Esophagus (tissue), 2 donors: ENCODE results near the gene DAPK2. TPM values are rescaled to one million over a fixed set of nuclear protein-coding genes. Genes with fewer than 3 reads are reported as not detected.
A peak's percentile ranks its signal among the peaks of the same experiment; 100 is the strongest.

Experiments
- H3K27ac ChIP-seq, 2 donors: one replicate each; pipeline ENCODE4 v1.5.1; 2013; ENCODE audit warnings: low read depth in 2 of 2, mild to moderate bottlenecking in 2 of 2, inconsistent platforms in 1 of 2, low read length in 1 of 2, moderate library complexity in 1 of 2
- H3K27me3 ChIP-seq, 2 donors: one replicate each; pipeline ENCODE4 v1.6.1; 2013; ENCODE audit warnings: low read length in 2 of 2, control low read depth in 1 of 2, mild to moderate bottlenecking in 1 of 2; ENCODE audit not compliant: insufficient read depth in 2 of 2, control insufficient read depth in 1 of 2
- H3K36me3 ChIP-seq, 2 donors: one replicate each; pipeline ENCODE4 v1.6.1; 2013; ENCODE audit warnings: low read length in 1 of 2; ENCODE audit not compliant: control insufficient read depth in 2 of 2, insufficient read depth in 2 of 2
- H3K4me1 ChIP-seq, 2 donors: one replicate each; pipeline ENCODE4 v1.6.1; 2013; ENCODE audit warnings: low read length in 1 of 2; ENCODE audit not compliant: control insufficient read depth in 2 of 2, insufficient read depth in 2 of 2
- H3K4me3 ChIP-seq, 2 donors: one replicate each; pipeline ENCODE4 v1.5.1; 2013; ENCODE audit warnings: low read length in 2 of 2, mild to moderate bottlenecking in 2 of 2, low read depth in 1 of 2, moderate library complexity in 1 of 2
- H3K9me3 ChIP-seq, 2 donors: one replicate each; pipeline ENCODE4 v1.6.1; 2013; ENCODE audit warnings: mild to moderate bottlenecking in 2 of 2, low read depth in 1 of 2, low read length in 1 of 2, moderate library complexity in 1 of 2; ENCODE audit not compliant: control insufficient read depth in 2 of 2, insufficient read depth in 1 of 2
- WGBS, 2 donors: extraction: QIAGEN DNeasy Blood & Tissue Kit; methylation state at CpG; one replicate each; pipeline ENCODE4 v1.1.7; 2013; 5-methylcytosine and 5-hydroxymethylcytosine counted together
- polyA plus RNA-seq, 2 donors: library from polyadenylated mRNA; stranded (reverse); fragments of 200-250 nt; gene quantifications; one replicate each; pipeline ENCODE4 v1.2.3, GENCODE V29; 2013
- donor health status: healthy with polysubstance abuse.
- donor health status: Bipolar disorder and iron deficiency.

The DAPK2 gene
- polyA plus RNA-seq, 2 donors: 1.9 to 8.9 TPM

- H3K4me3 ChIP-seq: no peak overlapping the region
- H3K4me1 ChIP-seq: peaks cover 0 to 2% of the 10 kb centered on the region in 2 donors
- H3K27me3 ChIP-seq: no peaks in the 10 kb centered on the region
- 85 to 88% methylated on average over 6 of the region's 6 CpGs for WGBS, 2 donors
- H3K27ac ChIP-seq: peak overlapping the region in 1 of 2 donors; percentile 1
- H3K9me3 ChIP-seq: no peaks in the 10 kb centered on the region
- no peaks in the 10 kb centered on the region for H3K36me3 ChIP-seq
Observed at GRCh38 chr15:63950911-63951481, 95.3 kb downstream of the DAPK2 start.

GRCh38 chr15:63948971-63949370 lies 97.3 kb downstream of the DAPK2 start:
- Histone ChIP-seq H3K27ac (no peak overlapping the region), H3K27me3 (no peaks in the 10 kb centered on the region), H3K36me3 (no peaks in the 10 kb centered on the region), H3K4me3 (no peak overlapping the region), H3K9me3 (no peaks in the 10 kb centered on the region), H3K4me1 (peaks cover 3 to 6% of the 10 kb centered on the region in 2 donors)
- 99 to 100% methylated on average over 2 of the region's 2 CpGs for WGBS, 2 donors

- H3K27ac ChIP-seq: no peak overlapping the region
- H3K4me3 ChIP-seq: no peak overlapping the region
- peaks cover 3 to 6% of the 10 kb centered on the region in 2 donors for H3K4me1 ChIP-seq
- H3K36me3 ChIP-seq: no peaks in the 10 kb centered on the region
- no peaks in the 10 kb centered on the region for H3K9me3 ChIP-seq
- WGBS, 2 donors: 95 to 96% methylated on average over 5 of the region's 5 CpGs
- no peaks in the 10 kb centered on the region for H3K27me3 ChIP-seq
Observed at GRCh38 chr15:63948436-63948835, 97.8 kb downstream of the DAPK2 start.

DNA sequence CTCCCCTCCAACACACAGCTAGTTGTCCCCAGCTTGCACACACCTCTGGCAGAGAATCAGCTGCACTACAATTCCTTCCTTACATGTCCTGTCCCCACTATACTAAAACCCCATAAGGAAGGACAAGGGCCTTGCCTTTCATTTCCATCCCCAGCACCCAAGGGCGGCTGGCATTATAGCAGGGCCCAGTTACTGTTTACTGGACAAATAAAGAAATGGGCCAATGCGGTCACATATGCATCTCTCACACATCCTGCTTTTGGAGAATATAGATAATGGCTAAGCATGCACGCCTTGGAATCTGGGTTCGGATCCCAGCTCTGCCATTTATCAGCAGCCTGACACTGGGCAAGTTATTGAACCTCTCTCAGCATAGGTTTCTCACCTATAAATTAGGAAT lies 99.1 kb downstream of the DAPK2 start:
- H3K36me3 ChIP-seq: no peaks in the 10 kb centered on the region
- H3K9me3 ChIP-seq: no peaks in the 10 kb centered on the region
- H3K4me3 ChIP-seq: no peak overlapping the region
- 93 to 96% methylated on average over 4 of the region's 4 CpGs for WGBS, 2 donors
- H3K27me3 ChIP-seq: no peaks in the 10 kb centered on the region
- H3K27ac ChIP-seq: no peak overlapping the region
- H3K4me1 ChIP-seq: peaks cover 3 to 6% of the 10 kb centered on the region in 2 donors

DNA sequence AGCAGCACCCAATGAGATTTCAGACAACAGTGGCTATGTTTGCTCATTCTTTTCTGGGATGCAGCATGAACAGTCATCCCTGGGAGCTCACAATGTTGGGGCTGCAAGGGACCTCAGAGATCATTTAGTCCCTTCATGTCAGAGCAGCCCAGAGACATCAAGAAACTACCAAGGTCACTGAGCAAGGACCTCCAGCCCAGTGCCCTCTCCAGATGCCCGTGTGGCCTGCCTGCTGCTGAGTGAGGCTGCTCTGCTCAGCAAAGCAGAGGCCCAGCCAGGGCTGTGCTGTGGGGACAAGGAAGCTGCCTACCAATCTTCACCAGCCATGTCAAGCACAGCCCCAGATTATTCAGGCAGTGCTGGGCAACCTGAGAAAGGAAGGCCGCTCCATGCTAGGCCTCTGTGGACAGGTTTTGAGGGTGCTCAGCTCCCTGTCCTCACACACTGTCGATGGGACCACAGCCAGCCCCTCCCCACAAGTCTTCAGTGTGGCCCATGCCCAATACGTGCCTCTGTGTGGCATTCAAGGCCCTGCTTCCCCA lies 99.7 kb downstream of the DAPK2 start:
- no peak overlapping the region for H3K27ac ChIP-seq
- WGBS, 2 donors: 81 to 91% methylated on average over 4 of the region's 4 CpGs
- H3K4me3 ChIP-seq: no peak overlapping the region
- no peaks in the 10 kb centered on the region for H3K27me3 ChIP-seq
- no peaks in the 10 kb centered on the region for H3K9me3 ChIP-seq
- H3K4me1 ChIP-seq: peaks cover 3 to 6% of the 10 kb centered on the region in 2 donors
- no peaks in the 10 kb centered on the region for H3K36me3 ChIP-seq

- Histone ChIP-seq H3K4me1 (peaks cover 3 to 6% of the 10 kb centered on the region in 2 donors), H3K36me3 (no peaks in the 10 kb centered on the region), H3K9me3 (no peaks in the 10 kb centered on the region), H3K27ac (peak overlapping the region in 1 of 2 donors; percentile 61), H3K27me3 (no peaks in the 10 kb centered on the region), H3K4me3 (no peak overlapping the region)
- 55 to 58% methylated on average over 9 of the region's 9 CpGs for WGBS, 2 donors
Observed at GRCh38 chr15:63945838-63946298, 100.4 kb downstream of the DAPK2 start.

DNA sequence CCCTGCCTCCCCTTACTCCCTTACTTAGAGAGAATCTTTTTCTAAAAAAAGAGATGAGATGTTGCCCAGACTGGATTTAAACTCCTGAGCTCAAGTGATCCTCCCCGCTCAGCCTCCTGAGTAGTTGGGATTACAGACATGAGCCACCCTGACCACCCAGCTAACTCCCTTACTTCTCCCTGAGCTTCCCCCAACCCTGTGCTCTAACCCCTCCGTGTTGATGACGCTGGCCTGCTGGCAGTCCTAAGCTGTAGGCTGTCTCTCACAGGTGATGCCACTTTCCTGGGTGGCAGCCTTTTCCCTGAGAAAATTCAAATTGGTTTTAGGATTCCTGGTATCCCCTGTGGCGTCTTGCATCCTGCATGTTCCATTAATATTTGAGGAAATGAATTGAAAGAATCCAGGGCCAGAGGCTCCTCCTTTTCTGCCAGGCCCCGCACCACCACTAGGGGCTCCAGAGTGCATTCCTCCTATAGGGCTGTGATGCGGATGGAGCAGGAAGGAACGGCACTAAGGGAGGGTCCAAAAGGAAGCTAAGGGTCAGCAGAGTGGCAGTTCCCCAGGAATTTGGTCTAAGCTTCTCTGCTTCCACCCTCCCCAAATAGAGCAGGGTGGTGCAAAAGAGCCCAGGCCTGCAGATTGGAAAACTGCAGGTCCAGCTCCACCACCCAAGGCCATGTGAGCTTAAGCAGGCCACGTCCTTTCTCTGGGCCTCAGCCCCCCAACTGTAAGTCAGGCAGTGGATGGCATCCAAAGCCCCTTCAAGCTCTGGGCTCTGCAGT lies 101.1 kb downstream of the DAPK2 start:
- H3K36me3 ChIP-seq: no peaks in the 10 kb centered on the region
- H3K27ac ChIP-seq: peak overlapping the region; percentile 29 to 61
- H3K4me3 ChIP-seq: no peak overlapping the region
- no peaks in the 10 kb centered on the region for H3K9me3 ChIP-seq
- H3K4me1 ChIP-seq: peaks cover 3 to 6% of the 10 kb centered on the region in 2 donors
- WGBS, 2 donors: 42 to 43% methylated on average over 8 of the region's 8 CpGs
- H3K27me3 ChIP-seq: no peaks in the 10 kb centered on the region

- no peaks in the 10 kb centered on the region for H3K27me3 ChIP-seq
- H3K4me3 ChIP-seq: no peak overlapping the region
- WGBS, 2 donors: 92 to 94% methylated on average over 3 of the region's 3 CpGs
- H3K27ac ChIP-seq: no peak overlapping the region
- H3K4me1 ChIP-seq: peaks cover 3 to 10% of the 10 kb centered on the region in 2 donors
- no peaks in the 10 kb centered on the region for H3K9me3 ChIP-seq
- H3K36me3 ChIP-seq: no peaks in the 10 kb centered on the region
Observed at GRCh38 chr15:63944681-63944955, 101.7 kb downstream of the DAPK2 start.

- Histone ChIP-seq H3K27ac (no peak overlapping the region), H3K27me3 (no peaks in the 10 kb centered on the region)
- 83 to 87% methylated on average over 9 of the region's 9 CpGs for WGBS, 2 donors
Observed at GRCh38 chr15:63943829-63944680, 102.2 kb downstream of the DAPK2 start.

More at GRCh38 chr15:63943829-63944680, 102.2 kb downstream of the DAPK2 start:
- Histone ChIP-seq H3K4me1 (peaks cover 3 to 11% of the 10 kb centered on the region in 2 donors), H3K9me3 (no peaks in the 10 kb centered on the region), H3K4me3 (no peak overlapping the region), H3K36me3 (no peaks in the 10 kb centered on the region)
